GM23338 (cell line): ENCODE measurements around the gene PRPSAP1. TPM values are rescaled to one million over a fixed set of nuclear protein-coding genes. Genes with fewer than 3 reads are reported as not detected.

Source experiments
- ATAC-seq: fragments of 200-7000 bp; cut with Tn5 transposase; 3 replicates; pipeline ENCODE4 v1.9.1; 2020
- DNase-seq: peaks from one replicate; pipeline ENCODE4 v3.0.0-alpha.2; 2015; ENCODE audit warnings: low spot score
- H2AFZ ChIP-seq: fragments of 200-600 bp; sonication (generic); 2 replicates; pipeline ENCODE4 v1.8.0; 2016; ENCODE audit warnings: antibody characterized with exemption, mild to moderate bottlenecking, moderate library complexity
- H3F3A ChIP-seq: fragments of 200-600 bp; sonication (generic); replicated peaks from 2 replicates; pipeline ENCODE4 v1.8.0; 2017; ENCODE audit warnings: antibody characterized with exemption, mixed run types, low read depth
- H3K27ac ChIP-seq: fragments of 200-600 bp; sonication (generic); 2 replicates; pipeline ENCODE4 v1.6.1; 2016; ENCODE audit warnings: low read depth
- H3K27me3 ChIP-seq: fragments of 200-600 bp; sonication (generic); 2 replicates; pipeline ENCODE4 v1.8.0; 2016; ENCODE audit warnings: mild to moderate bottlenecking, mixed run types, moderate library complexity; ENCODE audit not compliant: insufficient read depth
- H3K36me3 ChIP-seq: fragments of 200-600 bp; sonication (generic); 2 replicates; pipeline ENCODE4 v1.8.0; 2016; ENCODE audit warnings: mild to moderate bottlenecking; ENCODE audit not compliant: insufficient read depth
- H3K4me1 ChIP-seq: fragments of 200-600 bp; sonication (generic); 2 replicates; pipeline ENCODE4 v1.8.0; 2016; ENCODE audit warnings: mild to moderate bottlenecking, moderate library complexity; ENCODE audit not compliant: insufficient read depth
- H3K4me2 ChIP-seq: fragments of 200-600 bp; sonication (generic); 2 replicates; pipeline ENCODE4 v1.7.1; 2017; ENCODE audit warnings: mixed run types
- H3K4me3 ChIP-seq: fragments of 200-600 bp; sonication (generic); 2 replicates; pipeline ENCODE4 v1.6.1; 2016; ENCODE audit warnings: mixed run types
- H3K79me2 ChIP-seq: fragments of 200-600 bp; sonication (generic); replicated peaks from 2 replicates; pipeline ENCODE4 v1.8.0; 2017; ENCODE audit warnings: mild to moderate bottlenecking; ENCODE audit not compliant: insufficient read depth
- H3K9me2 ChIP-seq: fragments of 200-600 bp; sonication (generic); 2 replicates; pipeline ENCODE4 v1.8.0; 2017; ENCODE audit not compliant: insufficient read depth
- H4K20me1 ChIP-seq: fragments of 200-600 bp; sonication (generic); replicated peaks from 2 replicates; pipeline ENCODE4 v1.8.0; 2017; ENCODE audit warnings: mild to moderate bottlenecking; ENCODE audit not compliant: insufficient read depth
- H3K27ac Mint-ChIP-seq: 2 replicates; pipeline ENCODE4 v1.8.0; 2020; ENCODE audit warnings: inconsistent platforms, mild to moderate bottlenecking, moderate library complexity, mixed read lengths
- H3K27me3 Mint-ChIP-seq: 3 replicates; pipeline ENCODE4 v1.8.0; 2022; ENCODE audit warnings: low read depth, mild to moderate bottlenecking, moderate library complexity, mixed read lengths, inconsistent platforms; ENCODE audit not compliant: insufficient read depth, poor library complexity
- H3K36me3 Mint-ChIP-seq: 3 replicates; pipeline ENCODE4 v1.8.0; 2021; ENCODE audit warnings: low read depth, mild to moderate bottlenecking, inconsistent platforms, moderate library complexity, mixed read lengths
- H3K4me1 Mint-ChIP-seq: 3 replicates; pipeline ENCODE4 v1.8.0; 2020; ENCODE audit warnings: mild to moderate bottlenecking, inconsistent platforms, mixed read lengths
- H3K4me3 Mint-ChIP-seq: 3 replicates; pipeline ENCODE4 v1.8.0; 2021; ENCODE audit warnings: moderate library complexity, mild to moderate bottlenecking, inconsistent platforms, mixed read lengths
- H3K9me3 Mint-ChIP-seq: 3 replicates; pipeline ENCODE4 v1.8.0; 2020; ENCODE audit warnings: moderate library complexity, mild to moderate bottlenecking, inconsistent platforms, mixed read lengths
- ETS1 ChIP-seq: IDR thresholded peaks from 2 replicates; pipeline ENCODE4 v1.6.1; 2016; ENCODE audit warnings: antibody characterized with exemption
- EZH2 ChIP-seq: fragments of 200-600 bp; sonication (generic); IDR thresholded peaks from one replicate; pipeline ENCODE4 v1.8.0; 2017; ENCODE audit warnings: antibody characterized with exemption, mild to moderate bottlenecking, low read depth; ENCODE audit not compliant: unreplicated experiment
- JUNB ChIP-seq: IDR thresholded peaks from one replicate; pipeline ENCODE4 v1.6.1; 2016; ENCODE audit warnings: antibody characterized with exemption; ENCODE audit not compliant: unreplicated experiment
- NANOG ChIP-seq: IDR thresholded peaks from 2 replicates; pipeline ENCODE4 v1.6.1; 2016; ENCODE audit warnings: antibody characterized with exemption, borderline replicate concordance
- POLR2AphosphoS5 ChIP-seq: IDR thresholded peaks from 2 replicates; pipeline ENCODE4 v1.6.1; 2016; ENCODE audit warnings: antibody characterized with exemption, low read depth
- STAT1 ChIP-seq: IDR thresholded peaks from one replicate; pipeline ENCODE4 v1.6.1; 2016; ENCODE audit warnings: antibody characterized with exemption; ENCODE audit not compliant: unreplicated experiment
- ZNF114 ChIP-seq: fragments of 250-450 bp; sonication (Bioruptor Pico); IDR thresholded peaks from 2 replicates; pipeline ENCODE4 v1.5.0; 2020; ENCODE audit warnings: mild to moderate bottlenecking, moderate library complexity
- ZNF331 ChIP-seq: fragments of 250-450 bp; sonication (Bioruptor Pico); IDR thresholded peaks from 2 replicates; pipeline ENCODE4 v1.5.0; 2020; ENCODE audit warnings: low read depth, mild to moderate bottlenecking, moderate library complexity
- polyA plus RNA-seq: library from polyadenylated mRNA; unstranded; fragments of >200 nt; fragmentation: Nextera tagmentation; extraction: Ambion mirVana; gene quantifications from 2 replicates; pipeline ENCODE4 v1.2.1, GENCODE V29; 2016
- total RNA-seq: library from RNA; depleted of rRNA; stranded (reverse); fragments of >200 nt; shearing (Covaris generic); gene quantifications from 2 replicates; pipeline ENCODE4 v1.2.3, GENCODE V29; 2014
- TF ChIP-seq, protein P1 (sequence below), 2 experiments: fragments of 200-600 bp in 1 of 2; sonication (generic) in 1 of 2; conservative IDR thresholded peaks; 2 replicates each; pipeline versions ENCODE4 v1.5.1 to v1.6.1; 2016 to 2017; ENCODE audit warnings: antibody characterized with exemption in 2 of 2, low read depth in 2 of 2, mild to moderate bottlenecking in 2 of 2, moderate library complexity in 1 of 2

PRPSAP1 gene
- total and polyA plus RNA-seq, 2 experiments from 2014 or later = 39.5 to 58.8 TPM

DNA sequence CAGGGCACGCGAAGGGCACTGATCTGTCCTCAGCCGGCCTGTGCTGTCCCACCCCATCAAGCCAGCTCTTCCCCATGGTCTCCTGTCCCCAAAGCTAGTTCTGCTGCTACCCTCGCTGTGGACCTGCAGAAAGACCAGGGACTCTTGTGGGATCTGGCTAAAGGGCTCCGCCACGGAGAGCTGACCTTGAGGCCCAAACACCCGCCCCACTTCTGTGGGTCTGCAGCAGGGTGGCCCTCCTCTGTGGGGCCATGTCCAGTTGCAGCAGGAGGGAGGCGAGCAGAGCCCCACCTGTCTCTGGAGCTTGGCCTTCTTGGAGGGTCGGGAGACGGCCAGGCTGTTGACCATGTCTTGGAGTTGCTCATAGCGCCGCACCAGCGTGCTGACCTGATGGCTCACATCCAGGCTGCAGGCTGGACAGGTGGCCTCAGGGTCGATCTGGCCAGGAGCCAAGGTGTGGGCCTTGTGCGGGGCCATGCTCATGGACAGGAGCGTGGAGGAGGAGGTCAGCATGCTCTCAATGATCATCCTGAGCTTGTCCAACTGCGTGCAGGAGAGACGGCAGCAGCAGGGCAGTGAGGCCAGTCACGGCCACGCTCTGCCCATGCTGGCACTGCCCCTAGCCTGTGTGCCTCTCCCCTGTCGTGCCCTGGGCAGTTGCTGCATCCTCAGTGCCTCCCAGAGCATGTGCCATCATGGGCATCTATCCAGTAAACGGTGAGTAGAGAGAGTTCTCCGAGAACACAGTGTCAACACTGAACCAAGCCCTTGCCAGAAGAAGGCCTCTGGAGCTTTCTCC is 71.9 kb downstream of the PRPSAP1 start:
- peaks cover 4% of the 10 kb centered on the region for H3K27me3 Mint-ChIP-seq
- Histone ChIP-seq H3K27me3 (no peaks in the 10 kb centered on the region), H3K4me2 (no peak overlapping the region), H3K79me2 (no peaks in the 10 kb centered on the region), H3K27ac (no peak overlapping the region), H3K4me1 (no peaks in the 10 kb centered on the region), H2AFZ (no peak overlapping the region), H3F3A (no peaks in the 10 kb centered on the region), H3K9me2 (no peaks in the 10 kb centered on the region), H3K4me3 (no peak overlapping the region), H3K36me3 (no peaks in the 10 kb centered on the region), H4K20me1 (no peaks in the 10 kb centered on the region)
- H3K4me1 Mint-ChIP-seq = no peaks in the 10 kb centered on the region; the same call in 2 of the 3 replicates
- H3K9me3 Mint-ChIP-seq = no peaks in the 10 kb centered on the region
- DNase-seq = no peak
- no peak overlapping the region for H3K27ac Mint-ChIP-seq
- no peak for TF ChIP-seq JUNB
- no peak for TF ChIP-seq EZH2
- no peak for TF ChIP-seq STAT1
- H3K4me3 Mint-ChIP-seq = no peak overlapping the region
- H3K36me3 Mint-ChIP-seq = no peaks in the 10 kb centered on the region; the same call in 2 of the 3 replicates
- no peak for ATAC-seq

DNA sequence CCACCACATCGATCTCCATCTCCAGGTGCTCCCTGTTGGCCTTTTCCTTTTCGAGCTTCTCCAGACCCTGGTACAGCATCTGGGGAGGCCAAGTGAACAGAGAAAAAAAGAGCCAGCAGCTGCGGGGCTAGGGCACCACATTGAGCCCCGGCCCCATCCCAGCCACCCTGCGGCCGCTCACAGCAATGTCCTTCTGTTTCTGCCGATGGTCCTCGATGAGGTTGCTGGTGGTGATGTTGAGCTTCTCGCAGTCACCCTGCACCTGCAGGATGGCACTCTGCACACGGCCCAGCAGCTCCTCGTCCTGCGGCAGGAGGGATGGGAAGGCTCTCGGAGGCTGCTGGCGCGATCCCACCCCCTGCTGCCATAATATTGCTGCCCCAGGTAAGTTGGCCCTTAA is 73.1 kb downstream of the PRPSAP1 start:
- ATAC-seq (no peak), DNase-seq (no peak)
- Histone ChIP-seq H3K4me1 (no peaks in the 10 kb centered on the region), H3K36me3 (no peaks in the 10 kb centered on the region), H3F3A (no peaks in the 10 kb centered on the region), H3K79me2 (no peaks in the 10 kb centered on the region), H3K4me3 (no peak overlapping the region), H3K9me2 (no peaks in the 10 kb centered on the region), H3K4me2 (no peak overlapping the region), H2AFZ (no peak overlapping the region), H3K27ac (no peak overlapping the region), H4K20me1 (no peaks in the 10 kb centered on the region), H3K27me3 (no peaks in the 10 kb centered on the region)
- Mint-ChIP-seq H3K27ac (no peak overlapping the region), H3K4me1 (no peaks in the 10 kb centered on the region; the same call in 2 of the 3 replicates), H3K4me3 (no peak overlapping the region), H3K27me3 (peaks cover 4% of the 10 kb centered on the region), H3K9me3 (no peaks in the 10 kb centered on the region), H3K36me3 (no peaks in the 10 kb centered on the region)
- TF ChIP-seq NANOG = no peak
- no peak for TF ChIP-seq ZNF331 (CRISPR knock-in tag)

DNA sequence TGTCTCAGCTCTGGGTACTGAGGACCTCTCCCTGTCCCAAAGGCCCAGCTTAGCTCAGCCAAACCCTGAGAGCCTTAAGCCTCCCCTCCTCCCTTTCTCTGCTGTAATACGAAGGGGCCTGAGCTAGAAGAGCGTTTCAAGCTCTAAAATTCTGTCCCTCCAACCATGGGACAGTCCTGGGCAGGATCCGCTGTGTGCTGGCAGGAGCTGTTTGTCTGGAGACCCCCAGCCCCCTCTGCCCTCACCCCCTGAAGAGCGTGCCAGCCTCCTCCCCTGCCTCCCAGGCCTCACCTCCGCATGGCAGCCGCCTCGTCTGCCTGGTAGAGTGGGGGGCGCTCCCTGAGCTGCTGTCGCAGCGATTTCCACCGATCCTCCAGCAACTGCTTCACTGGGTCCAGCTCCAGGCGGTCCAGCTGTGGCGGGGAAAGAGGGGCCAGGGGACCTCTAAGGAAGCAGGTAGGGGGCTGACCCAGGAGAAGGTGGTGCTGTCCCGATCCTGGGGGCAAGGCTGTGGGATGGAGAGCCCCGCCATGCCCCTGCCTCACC is 73.9 kb downstream of the PRPSAP1 start:
- peaks cover 4% of the 10 kb centered on the region for H3K27me3 Mint-ChIP-seq
- H3K36me3 Mint-ChIP-seq = no peaks in the 10 kb centered on the region
- H3K4me1 ChIP-seq = no peaks in the 10 kb centered on the region
- no peaks in the 10 kb centered on the region; the same call in 2 of the 3 replicates for H3K4me1 Mint-ChIP-seq
- H3F3A ChIP-seq = no peaks in the 10 kb centered on the region
- H3K9me3 Mint-ChIP-seq = no peaks in the 10 kb centered on the region
- ATAC-seq = no peak
- no peaks in the 10 kb centered on the region for H3K79me2 ChIP-seq
- no peak overlapping the region for H3K27ac Mint-ChIP-seq
- DNase-seq = no peak
- H3K27me3 ChIP-seq = no peaks in the 10 kb centered on the region
- H3K4me2 ChIP-seq = no peak overlapping the region
- no peak overlapping the region for H3K27ac ChIP-seq
- H2AFZ ChIP-seq = no peak overlapping the region
- no peaks in the 10 kb centered on the region for H3K36me3 ChIP-seq
- H4K20me1 ChIP-seq = no peaks in the 10 kb centered on the region
- H3K4me3 ChIP-seq = no peak overlapping the region
- no peak overlapping the region; the same call in 2 of the 3 replicates for H3K4me3 Mint-ChIP-seq
- H3K9me2 ChIP-seq = no peaks in the 10 kb centered on the region
- TF ChIP-seq JUNB = no peak
- TF ChIP-seq POLR2AphosphoS5 = no peak
- no peak for TF ChIP-seq NANOG
- no peak for TF ChIP-seq ZNF331 (CRISPR knock-in tag)
- TF ChIP-seq, protein P1, sequence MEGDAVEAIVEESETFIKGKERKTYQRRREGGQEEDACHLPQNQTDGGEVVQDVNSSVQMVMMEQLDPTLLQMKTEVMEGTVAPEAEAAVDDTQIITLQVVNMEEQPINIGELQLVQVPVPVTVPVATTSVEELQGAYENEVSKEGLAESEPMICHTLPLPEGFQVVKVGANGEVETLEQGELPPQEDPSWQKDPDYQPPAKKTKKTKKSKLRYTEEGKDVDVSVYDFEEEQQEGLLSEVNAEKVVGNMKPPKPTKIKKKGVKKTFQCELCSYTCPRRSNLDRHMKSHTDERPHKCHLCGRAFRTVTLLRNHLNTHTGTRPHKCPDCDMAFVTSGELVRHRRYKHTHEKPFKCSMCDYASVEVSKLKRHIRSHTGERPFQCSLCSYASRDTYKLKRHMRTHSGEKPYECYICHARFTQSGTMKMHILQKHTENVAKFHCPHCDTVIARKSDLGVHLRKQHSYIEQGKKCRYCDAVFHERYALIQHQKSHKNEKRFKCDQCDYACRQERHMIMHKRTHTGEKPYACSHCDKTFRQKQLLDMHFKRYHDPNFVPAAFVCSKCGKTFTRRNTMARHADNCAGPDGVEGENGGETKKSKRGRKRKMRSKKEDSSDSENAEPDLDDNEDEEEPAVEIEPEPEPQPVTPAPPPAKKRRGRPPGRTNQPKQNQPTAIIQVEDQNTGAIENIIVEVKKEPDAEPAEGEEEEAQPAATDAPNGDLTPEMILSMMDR (conservative IDR thresholded peaks at IDR 0.05; ENCODE audit: low read depth in 2 of 2) = no peak
- no peak for TF ChIP-seq EZH2
- no peak for TF ChIP-seq ETS1
- no peak for TF ChIP-seq ZNF114 (CRISPR knock-in tag)
